SK-N-DZ (cell line): ENCODE results near the gene SGIP1.

Source experiments
- DNase-seq: peaks from one replicate; pipeline ENCODE4 v3.0.0-alpha.2; 2015; ENCODE audit warnings: low spot score

SGIP1 gene

DNA sequence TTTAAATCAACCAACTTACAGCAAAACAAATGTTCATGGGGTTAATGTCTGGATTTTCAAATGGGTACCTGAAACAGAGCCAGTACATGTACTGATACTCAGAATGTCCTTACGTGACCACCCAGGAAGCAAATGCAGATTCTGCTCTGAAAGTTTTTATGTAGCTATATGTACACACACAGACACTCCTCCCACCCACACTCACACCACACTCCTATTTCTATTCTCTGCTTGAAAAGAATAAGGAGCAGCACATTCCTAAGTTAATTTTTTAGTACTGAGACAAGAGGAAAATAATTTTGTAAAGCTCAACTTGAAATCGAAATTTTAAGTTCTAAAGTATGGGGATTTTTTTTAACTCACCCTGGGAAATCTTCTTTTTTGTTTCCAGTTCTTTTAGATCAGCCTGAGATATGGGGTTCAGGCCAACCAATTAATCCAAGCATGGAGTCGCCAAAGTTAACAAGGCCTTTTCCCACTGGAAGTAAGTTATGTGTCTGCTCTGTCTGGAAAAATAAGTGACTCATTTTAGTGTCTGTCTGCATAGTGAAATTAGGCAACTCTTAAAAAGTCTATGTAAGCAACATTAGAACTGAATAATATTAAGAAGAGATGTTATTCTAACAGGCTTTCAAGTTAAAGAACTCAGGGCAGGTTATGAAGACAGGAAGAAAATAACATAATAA is 142.8 kb downstream of the SGIP1 start:
- no peak for DNase-seq

DNA sequence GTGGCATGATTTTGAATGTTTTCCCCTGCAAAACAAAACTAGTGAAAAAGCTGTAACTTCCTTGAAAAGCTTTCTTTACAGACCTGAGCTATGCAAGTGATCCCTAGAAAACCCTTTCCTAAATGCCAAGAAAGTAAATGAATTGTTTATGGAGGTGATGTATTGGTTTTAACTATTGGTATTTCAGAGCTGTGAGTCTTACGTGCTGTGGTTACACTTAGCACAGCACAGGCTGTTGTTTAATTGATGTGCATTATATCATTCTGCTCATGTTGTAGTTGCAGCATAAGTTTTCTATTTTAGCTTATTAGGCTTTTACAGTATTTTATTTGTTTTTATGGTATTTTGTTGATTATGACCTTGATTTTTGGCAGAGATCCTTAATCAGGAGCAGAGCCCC is 144.2 kb downstream of the SGIP1 start:
- DNase-seq, result no peak

DNA sequence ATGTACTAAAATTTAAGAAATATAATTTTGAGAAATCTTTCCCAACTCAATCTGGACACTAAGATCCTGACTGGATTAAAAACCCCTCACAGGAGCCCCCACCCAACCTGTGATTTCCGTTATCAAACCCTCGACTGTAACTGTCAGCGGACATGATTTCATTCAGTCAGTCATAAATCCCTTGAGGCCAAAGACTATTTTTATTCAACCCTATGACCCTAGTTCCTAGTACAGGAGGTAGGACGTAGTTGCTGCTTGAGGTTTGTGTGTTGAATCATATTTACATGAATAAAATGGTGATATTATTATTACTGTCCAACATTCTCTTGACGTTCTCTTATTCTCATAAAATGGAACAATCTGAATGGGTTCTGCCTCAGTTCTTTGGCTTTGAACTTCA is 145.2 kb downstream of the SGIP1 start:
- DNase-seq, result no peak

DNA sequence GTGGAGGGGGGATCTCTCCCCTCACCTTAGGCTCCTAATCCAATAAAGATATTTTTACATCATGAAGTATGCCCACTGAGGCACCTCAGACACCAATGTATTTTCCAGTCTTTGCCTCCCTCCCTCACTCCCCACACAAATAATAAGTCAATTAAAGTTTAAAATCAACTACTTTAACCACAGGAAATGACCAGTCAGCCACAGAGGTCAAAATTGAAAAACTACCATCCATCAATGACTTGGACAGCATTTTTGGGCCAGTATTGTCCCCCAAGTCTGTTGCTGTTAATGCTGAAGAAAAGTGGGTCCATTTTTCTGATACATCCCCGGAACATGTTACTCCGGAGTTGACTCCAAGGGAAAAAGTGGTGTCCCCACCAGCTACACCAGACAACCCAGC is 147.7 kb downstream of the SGIP1 start:
- DNase-seq, result no peak

DNA sequence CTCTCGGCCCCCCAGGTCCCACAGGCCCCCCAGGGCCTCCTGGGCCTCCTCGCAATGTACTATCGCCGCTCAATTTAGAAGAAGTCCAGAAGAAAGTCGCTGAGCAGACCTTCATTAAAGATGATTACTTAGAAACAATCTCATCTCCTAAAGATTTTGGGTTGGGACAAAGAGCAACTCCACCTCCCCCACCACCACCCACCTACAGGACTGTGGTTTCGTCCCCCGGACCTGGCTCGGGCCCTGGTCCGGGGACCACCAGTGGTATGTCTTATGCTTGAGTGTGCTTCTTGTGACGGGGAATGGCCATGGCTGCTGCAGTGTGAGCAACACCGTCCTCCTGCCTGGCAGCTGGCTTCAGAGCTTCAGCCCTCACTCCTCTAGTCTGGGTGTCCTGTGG is 148.2 kb downstream of the SGIP1 start:
- no peak for DNase-seq

DNA sequence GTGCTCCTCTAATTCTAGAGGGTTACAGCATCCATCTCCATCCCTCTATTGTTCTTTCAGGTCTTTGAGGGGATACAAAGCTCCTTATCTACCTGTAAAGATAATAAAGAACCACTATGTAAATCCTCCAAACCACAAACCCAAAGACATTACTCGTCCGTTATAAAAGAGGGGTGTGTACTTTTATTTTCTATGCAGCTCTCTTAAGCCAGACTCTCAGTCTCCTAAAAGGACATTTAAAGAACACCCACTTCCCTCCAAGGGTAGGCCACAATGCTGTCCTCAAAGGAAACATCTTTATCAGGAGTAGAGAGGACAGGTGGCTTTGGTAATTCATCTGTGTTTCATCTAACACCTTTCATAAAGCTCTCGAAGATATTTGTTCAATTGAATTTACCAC is 150.4 kb downstream of the SGIP1 start:
- DNase-seq, result no peak

DNA sequence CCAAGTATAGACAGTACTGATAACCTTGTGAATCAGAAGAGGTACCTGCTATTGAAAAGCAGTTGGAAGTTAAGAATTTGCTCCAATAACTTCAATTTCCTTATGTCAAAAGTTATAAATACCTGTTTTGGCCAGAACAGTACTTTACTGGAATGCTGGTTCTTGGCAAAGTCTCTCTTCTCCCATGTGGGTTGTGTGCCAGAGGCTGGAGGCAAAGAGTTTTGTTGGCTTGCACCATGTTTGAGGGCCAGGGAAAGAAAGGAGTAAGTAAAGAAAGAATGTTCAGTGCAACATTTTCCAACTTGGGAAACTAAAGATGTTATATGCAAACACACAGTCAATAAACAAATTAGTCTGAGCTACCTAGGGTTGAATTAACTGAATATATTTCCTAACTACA is 151.3 kb downstream of the SGIP1 start:
- DNase-seq, result no peak

DNA sequence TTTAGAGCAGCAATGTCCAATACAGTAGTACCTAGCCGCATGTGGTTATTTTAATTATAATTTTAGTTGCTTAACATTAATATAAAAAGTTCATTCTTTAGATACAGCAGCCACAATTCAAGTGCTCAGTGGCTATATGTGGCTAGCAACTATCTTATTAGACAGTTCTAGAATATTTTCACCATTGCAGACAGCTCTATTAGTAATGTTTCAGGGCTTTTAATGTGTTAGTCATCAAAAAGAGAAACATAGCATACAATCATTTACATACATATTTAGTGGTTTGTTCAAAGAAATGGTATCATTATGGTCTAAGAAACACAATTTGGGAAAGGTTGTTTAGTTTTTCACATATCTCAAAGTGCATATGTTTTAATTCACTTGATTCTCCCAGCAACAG is 151.7 kb downstream of the SGIP1 start:
- no peak for DNase-seq

DNA sequence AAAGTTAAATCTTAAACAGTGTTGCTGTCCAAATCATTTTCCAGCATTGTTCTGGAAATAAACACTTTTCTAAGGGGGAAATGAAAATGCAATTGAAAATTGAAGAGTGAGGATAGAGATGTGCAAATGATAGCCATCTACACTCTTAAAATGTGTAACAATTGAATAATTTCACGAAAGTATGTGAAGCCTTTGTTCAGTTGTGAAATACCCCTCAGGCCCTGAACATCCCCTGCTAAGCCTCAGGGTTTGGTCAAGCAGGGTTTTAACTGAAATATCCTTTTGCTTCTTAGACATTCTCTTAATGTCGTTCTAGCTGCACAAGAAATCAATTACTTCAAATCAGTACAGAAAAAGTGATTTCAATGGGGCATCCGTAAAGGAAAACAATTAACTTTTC is 152.5 kb downstream of the SGIP1 start:
- no peak for DNase-seq

DNA sequence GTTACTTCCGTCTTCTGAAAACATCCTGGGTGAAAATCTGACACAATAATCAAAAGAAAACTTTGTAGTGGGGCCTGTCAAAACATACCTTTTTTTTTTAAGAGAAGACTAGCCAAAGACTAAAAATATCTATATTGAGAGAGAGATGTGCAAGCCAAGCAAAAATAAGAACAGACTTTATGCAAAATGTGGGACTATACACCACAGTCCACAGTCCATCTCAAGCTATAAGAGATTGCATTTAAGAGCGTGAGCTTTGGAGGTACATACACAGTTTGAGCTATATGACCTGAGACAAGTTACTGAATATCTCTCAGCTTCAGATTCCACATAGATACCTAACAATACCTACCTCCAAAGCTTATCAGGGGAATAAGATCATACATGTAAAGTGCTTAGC is 153.4 kb downstream of the SGIP1 start:
- no peak for DNase-seq

DNA sequence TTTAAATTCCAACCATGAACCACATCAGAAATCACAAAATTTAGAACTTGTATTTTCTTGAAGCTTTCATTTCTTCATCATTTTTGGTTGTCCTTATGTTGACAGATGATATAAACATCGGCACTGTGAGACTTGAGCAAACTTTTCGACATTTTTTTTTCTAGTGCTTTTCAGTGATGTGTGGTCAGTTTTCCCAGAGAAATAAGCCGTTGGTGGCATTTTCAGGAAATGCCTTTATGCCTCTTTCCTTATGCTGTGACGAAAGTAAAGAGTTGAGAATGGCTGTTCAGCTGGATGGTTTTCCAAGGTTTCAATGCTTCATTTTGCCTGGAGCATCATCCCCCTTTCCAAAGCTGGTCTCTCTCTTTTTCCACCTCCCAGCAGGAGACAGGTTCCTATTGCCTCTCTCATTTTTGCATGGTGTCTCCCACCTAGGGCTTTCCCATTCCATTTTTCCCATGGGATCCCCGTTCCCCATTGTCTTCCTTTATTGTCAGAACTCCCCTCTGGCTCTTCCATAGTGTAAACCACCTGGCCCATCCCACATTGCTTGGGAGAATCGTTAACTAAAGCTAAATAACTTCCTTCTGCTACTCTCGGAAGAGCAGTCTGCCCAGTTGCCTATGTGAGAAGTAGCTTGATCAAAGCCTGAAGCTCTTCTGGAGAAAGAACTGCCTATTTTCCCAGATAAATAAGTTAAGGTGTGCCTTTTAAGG is 156.9 kb downstream of the SGIP1 start:
- no peak for DNase-seq

DNA sequence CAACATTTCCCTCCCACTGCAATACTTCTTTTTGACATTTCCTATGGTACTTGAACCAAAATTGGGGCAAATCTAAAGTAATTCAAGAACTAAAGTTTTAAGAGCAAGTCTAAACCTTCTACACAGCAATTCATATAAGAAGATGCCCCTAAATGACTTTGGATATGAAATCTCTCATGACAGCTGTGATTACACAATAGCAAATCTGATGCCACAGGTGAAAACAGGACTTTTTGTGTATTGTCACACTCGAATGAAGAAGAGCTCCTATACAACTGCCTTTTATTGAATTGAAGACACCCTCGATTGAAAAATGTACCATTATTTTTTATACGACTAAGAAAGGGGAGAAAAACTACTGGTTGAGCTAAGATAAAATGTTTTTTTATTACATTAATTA is 158.7 kb downstream of the SGIP1 start:
- no peak for DNase-seq

DNA sequence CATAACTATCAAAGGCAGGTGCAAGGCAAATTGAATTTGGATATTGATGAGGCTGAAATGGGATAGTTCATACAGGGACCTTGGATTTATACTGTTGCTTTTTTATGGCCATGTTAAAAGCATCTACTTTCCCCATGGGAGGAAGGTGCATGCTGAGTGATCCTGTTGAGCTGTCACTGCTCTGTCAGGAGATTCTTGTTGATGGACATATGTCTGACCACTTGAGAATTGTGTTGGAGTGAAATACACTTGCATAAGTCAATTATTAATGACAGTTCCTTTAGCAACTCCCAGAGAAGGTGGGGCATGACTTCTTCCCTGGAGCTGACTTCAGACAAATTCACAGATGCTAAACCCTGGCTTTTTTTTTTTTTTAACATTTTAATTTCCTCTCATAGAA is 159.9 kb downstream of the SGIP1 start:
- DNase-seq, result no peak

DNA sequence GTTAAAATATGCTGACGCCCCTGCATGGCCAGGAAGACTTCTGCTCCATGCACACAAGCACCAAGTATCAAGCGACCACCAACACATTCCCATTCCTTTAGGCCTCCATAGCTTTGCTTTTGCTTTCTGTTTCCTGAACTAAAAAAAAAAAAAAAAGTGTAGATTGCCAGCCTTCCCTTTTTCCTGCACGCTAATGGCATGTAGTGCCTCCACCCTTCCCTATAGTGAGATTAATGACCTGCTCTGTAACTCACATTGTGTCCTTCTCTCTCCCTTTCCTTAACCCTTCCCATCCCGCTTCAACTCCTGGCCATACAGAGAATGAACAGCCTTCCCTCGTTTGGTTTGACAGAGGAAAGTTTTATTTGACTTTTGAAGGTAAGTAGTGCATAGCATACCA is 161.2 kb downstream of the SGIP1 start:
- no peak for DNase-seq

DNA sequence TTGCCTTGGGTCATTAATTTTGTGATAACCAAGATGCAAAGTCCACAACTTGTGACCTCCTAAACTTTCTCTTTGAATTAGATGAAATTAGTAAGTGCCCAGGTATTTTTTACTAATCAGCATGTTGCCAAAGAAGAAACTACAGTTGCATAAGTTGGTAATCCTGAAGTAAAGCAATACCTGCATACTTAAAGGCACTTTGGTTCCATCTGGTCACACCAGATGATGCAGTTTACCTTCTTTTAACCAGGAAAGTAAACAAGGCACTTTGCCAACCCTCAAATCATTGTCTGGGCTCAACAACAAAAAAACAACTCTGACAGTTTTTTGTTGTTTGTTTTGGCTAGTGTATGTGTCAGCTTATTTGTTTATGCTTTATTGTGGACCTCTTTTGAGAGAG is 162.8 kb downstream of the SGIP1 start:
- DNase-seq, result no peak

DNA sequence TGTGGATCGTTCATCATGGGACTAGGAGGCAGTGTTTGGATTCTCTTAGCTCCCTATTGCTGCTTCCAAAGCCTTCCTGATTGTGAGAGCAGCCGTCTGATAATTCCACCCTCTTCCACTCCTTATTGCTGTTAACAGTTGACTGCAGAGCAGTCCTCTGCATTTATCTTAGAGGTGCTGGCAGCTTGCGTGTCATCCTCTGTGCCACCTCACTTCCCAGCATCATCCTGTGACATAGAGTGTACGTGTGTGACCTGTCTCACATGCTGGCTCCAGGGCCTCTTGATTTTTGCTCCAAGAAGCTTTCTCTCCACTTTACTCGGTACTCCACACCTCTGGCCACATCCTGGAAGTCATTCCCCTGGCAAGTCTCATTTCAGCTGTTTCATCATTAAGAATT is 165.3 kb downstream of the SGIP1 start:
- DNase-seq, result no peak

DNA sequence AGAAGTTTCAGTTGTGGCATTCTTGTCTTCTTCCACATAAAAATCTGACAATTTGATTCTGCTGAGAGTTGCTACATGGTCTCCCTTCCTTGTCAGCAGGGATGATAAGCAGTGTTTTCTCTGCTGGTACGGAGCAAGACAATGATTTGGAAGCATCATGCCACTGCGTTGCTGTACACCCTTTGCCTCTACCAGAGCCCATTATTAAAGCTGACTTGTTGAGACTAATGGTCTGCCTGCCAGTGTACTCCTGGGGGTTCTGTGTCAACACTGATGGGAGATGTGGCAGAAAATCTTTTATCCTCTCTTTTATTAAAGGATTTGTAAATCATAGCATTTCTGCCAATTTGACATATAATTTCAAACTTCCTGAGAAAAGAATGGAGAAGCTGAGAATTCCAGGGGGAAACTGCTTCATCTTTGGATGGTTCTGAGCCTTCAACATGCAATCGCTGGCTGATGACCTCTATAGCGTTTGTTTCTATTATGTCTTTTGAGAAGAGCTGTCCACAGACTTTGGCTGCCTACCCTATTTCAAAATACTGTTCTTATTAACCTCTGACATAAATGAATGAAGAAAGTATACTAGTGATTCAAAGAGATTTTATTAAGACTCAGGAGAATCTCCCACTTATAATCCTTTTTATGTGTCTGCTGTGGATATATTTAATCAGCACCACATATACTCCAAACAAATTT is 170.4 kb downstream of the SGIP1 start:
- no peak for DNase-seq

DNA sequence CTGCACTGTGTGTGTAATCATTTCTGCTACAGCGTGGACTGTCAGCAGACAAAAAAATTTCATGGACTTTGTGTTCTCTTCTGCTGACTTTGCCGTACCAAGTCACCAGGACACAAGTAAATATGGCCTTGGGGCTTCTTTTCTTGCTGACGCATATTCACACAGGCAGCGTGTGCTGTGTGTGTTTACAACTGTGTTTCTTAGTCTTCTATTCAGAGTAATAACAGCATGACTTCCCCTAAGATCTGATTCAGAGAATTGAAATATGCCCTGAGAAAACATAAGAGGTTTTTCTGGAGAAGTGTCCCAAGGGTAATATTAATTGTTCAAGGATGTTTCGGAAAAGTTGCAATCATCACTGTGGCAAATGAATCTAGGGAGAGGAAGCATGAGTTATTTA is 171.2 kb downstream of the SGIP1 start:
- DNase-seq, result no peak

DNA sequence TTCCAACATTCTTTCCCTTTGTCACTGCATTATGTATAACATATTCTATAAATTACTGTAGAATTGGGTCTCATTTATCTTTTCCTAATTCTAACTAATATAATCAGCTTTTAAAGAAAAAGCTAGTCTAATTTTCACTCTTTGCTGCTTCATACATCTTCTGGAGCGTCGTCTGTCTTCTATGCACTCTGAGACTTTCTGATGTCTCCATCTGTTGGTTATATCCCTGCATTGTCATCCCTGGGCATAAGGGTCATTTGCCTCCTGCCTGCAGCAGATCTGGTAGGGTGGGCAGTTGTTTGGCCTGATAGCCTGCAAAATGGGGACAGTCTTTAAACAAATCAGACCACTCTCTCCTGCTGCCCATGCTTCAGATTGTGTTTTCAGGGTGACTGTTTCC is 177.5 kb downstream of the SGIP1 start:
- peak; percentile 12 for DNase-seq

DNA sequence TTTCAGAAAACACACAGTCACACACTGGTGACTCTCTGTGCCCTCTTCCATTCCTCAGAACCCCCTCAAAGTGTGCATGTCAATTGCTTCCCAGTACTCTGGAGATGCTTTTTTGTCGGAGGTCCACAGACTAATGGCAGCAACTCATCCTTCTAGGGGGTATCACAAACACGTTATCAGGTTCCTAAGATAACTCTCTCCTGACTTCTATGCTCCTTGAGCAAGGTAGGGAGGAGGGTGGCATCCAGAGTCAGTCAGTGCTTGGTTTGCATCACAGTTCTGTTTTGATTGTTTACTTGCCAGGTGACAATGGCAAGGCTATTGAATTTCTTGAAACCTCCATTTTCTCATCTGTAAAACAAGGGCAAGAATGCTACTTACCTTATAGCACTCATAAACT is 178.9 kb downstream of the SGIP1 start:
- DNase-seq, result no peak

DNA sequence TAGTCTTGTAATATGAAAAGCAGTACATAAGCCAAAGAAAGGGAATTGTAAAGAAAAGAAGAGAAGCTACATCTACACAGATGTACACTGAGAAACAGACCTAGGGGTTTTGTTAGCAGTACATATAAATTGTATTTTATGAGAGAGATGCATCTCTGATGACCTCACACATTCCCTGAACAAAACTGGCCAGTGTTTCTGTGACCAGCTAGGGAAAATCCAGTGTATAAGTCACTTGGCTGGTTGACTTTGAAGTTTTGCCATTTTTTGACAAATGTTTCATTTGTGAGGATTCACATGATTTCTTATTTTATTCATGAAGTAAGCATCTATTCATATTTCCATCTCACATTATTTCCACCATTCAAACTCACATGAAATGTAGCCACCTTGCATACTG is 190.0 kb downstream of the SGIP1 start:
- no peak for DNase-seq

DNA sequence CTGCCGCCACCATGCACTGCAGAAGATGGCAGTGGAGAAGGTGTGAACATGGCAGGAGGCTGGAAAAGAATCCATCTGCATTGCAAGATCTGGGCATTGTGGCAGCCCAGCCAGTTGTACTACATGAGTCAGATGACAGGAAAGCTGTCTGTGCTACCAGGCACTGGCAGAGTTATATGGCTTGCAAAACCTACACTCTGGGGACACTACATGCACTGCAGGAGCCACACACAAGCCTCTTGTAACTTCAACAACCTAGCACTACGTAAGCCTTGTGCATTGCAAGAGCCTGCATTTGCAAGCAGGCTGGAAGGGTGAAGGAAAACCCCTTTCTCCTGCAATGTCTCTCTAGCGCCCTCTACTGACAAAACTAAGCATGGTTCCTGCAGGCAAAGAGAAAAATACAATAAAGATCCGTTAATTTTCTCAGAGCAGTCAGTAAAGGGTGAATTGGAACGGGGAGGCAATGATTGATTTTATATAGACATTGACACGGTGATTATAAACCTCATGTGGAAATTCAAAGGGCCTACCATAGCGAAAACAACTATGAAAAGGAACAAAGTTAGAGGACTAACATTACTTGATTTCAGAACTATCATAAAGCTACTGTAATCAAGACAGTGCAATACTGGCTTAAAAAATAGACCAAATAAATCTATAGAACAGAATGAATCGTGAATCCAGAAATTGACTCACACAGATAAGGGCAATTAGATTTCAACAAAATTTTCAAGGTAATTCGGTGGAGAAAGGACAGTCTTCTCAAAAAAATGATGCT is 192.1 kb downstream of the SGIP1 start:
- DNase-seq, result peak; percentile 57
